Measurements from ENCODE around the gene ACE.

GRCh38 chr17:63519972-63520882 is 43.4 kb downstream of the ACE start:
- TF ChIP-seq REST (IDR thresholded peaks at IDR 0.05; ENCODE audit: insufficient read depth in 1 of 2, low read depth in 2 of 2, low read length in 1 of 2) (no peak), CTCF (IDR thresholded peaks at IDR 0.05) (no peak), POLR2AphosphoS5 (IDR thresholded peaks at IDR 0.05; ENCODE audit: low read depth, low read length) (no peak), SIN3A (IDR thresholded peaks at IDR 0.05; ENCODE audit: borderline replicate concordance, insufficient read depth, low read depth, low read length) (no peak)
